ENCODE results near the gene KCNE5. TPM values are rescaled to one million over a fixed set of nuclear protein-coding genes. Genes with fewer than 3 reads are reported as not detected.
"Not testable (repeated sequence)": the region's sequence is repeated elsewhere in the genome, so short reads cannot be mapped to it uniquely, and the experiment has no call there.

The KCNE5 gene
- total RNA-seq, 1 experiment from 2014 or later = 1.4 TPM

GRCh38 chrX:109578916-109579315, 46.1 kb downstream of the KCNE5 start:
- peaks cover 3% of the 10 kb centered on the region; the same call in 1 of the 2 replicates for H3K9me2 ChIP-seq (ENCODE audit: insufficient read depth)
- DNase-seq = no peak
- H2AFZ ChIP-seq = no peak overlapping the region
- no peak overlapping the region for H3K27ac ChIP-seq
- no peaks in the 10 kb centered on the region for H3K9me3 ChIP-seq (ENCODE audit: insufficient read depth, low read depth)
- H3F3A ChIP-seq (ENCODE audit: insufficient read depth, low read depth) = no peaks in the 10 kb centered on the region
- no peaks in the 10 kb centered on the region for H4K20me1 ChIP-seq (ENCODE audit: insufficient read depth)
- no peak overlapping the region for H3K4me3 ChIP-seq
- H3K27me3 ChIP-seq (ENCODE audit: insufficient read depth, low read depth) = no peaks in the 10 kb centered on the region; the same call in 1 of the 2 replicates
- no TSS peak for BruUV-seq (replicated peaks)
- H3K4me2 ChIP-seq = no peak overlapping the region
- ChIA-PET POLR2A (ENCODE audit: unreplicated experiment) (no interaction called here), CTCF (no interaction called here)
- no peak for TF ChIP-seq EZH2 (IDR thresholded peaks at IDR 0.05; ENCODE audit: low read depth)
- no peak for TF ChIP-seq CTCF (conservative IDR thresholded peaks at IDR 0.05)
- intact Hi-C loops (cut with micrococcal nuclease; ENCODE audit: unreplicated experiment) = no loop called here
- H3K79me2 ChIP-seq (ENCODE audit: low read depth) = no peaks in the 10 kb centered on the region
- no peaks in the 10 kb centered on the region for H3K4me1 ChIP-seq (replicated peaks; ENCODE audit: insufficient read depth)
- no peaks in the 10 kb centered on the region for H3K36me3 ChIP-seq (ENCODE audit: low read depth)

GRCh38 chrX:109577055-109577454, 47.9 kb downstream of the KCNE5 start:
- Histone ChIP-seq H3K27ac (no peak overlapping the region), H3K27me3 (ENCODE audit: insufficient read depth, low read depth) (no peaks in the 10 kb centered on the region; the same call in 1 of the 2 replicates), H3K36me3 (ENCODE audit: low read depth) (no peaks in the 10 kb centered on the region), H3K9me3 (ENCODE audit: insufficient read depth, low read depth) (no peaks in the 10 kb centered on the region), H3K4me3 (no peak overlapping the region), H3K79me2 (ENCODE audit: low read depth) (no peaks in the 10 kb centered on the region), H3F3A (ENCODE audit: insufficient read depth, low read depth) (no peaks in the 10 kb centered on the region), H4K20me1 (ENCODE audit: insufficient read depth) (no peaks in the 10 kb centered on the region), H2AFZ (no peak overlapping the region), H3K9me2 (ENCODE audit: insufficient read depth) (no peaks in the 10 kb centered on the region), H3K4me1 (replicated peaks; ENCODE audit: insufficient read depth) (no peaks in the 10 kb centered on the region), H3K4me2 (no peak overlapping the region)
- ChIA-PET POLR2A (ENCODE audit: unreplicated experiment) (no interaction called here), CTCF (no interaction called here)
- no peak for DNase-seq
- BruUV-seq (replicated peaks) = no TSS peak
- intact Hi-C loops (cut with micrococcal nuclease; ENCODE audit: unreplicated experiment) = no loop called here
- TF ChIP-seq CTCF (conservative IDR thresholded peaks at IDR 0.05) = no peak
- TF ChIP-seq EZH2 (IDR thresholded peaks at IDR 0.05; ENCODE audit: low read depth) = no peak

- POLR2A ChIA-PET (ENCODE audit: unreplicated experiment); H3K27me3 ChIP-seq (ENCODE audit: insufficient read depth, low read depth); H3K4me2 ChIP-seq; H4K20me1 ChIP-seq (ENCODE audit: insufficient read depth); H2AFZ ChIP-seq; H3K4me1 ChIP-seq (replicated peaks; ENCODE audit: insufficient read depth); H3K79me2 ChIP-seq (ENCODE audit: low read depth); DNase-seq; H3K9me3 ChIP-seq (ENCODE audit: insufficient read depth, low read depth); H3K9me2 ChIP-seq (ENCODE audit: insufficient read depth); H3K27ac ChIP-seq; H3K36me3 ChIP-seq (ENCODE audit: low read depth); H3K4me3 ChIP-seq; CTCF ChIA-PET; BruUV-seq (replicated peaks); H3F3A ChIP-seq (ENCODE audit: insufficient read depth, low read depth); intact Hi-C loops (cut with micrococcal nuclease; ENCODE audit: unreplicated experiment): not testable (repeated sequence)
Observed at GRCh38 chrX:109576083-109576482, 48.9 kb downstream of the KCNE5 start.

Other genes starting within 250 kb of the KCNE5 start
- not detected in 2 replicates for gene GUCY2F, start 143.1 kb downstream of the KCNE5 start, total RNA-seq (2021)
- 12.1 and 20.0 TPM in 2 replicates for gene NXT2, start 88.3 kb downstream of the KCNE5 start, total RNA-seq (2021)
- 78.6 and 81.1 TPM in 2 replicates for gene ACSL4, start 108.1 kb upstream of the KCNE5 start, total RNA-seq (2021)